AG10803 (cell line): ENCODE results near the gene ATP1A2.
"Not testable (repeated sequence)": the region's sequence is repeated elsewhere in the genome, so short reads cannot be mapped to it uniquely, and the experiment has no call there.

Source experiments
- DNase-seq: peaks from one replicate; pipeline ENCODE4 v3.0.0; 2010; ENCODE audit warnings: low read depth
- H3K4me3 ChIP-seq: 2 replicates; pipeline ENCODE4 v1.5.1; 2011; ENCODE audit warnings: mild to moderate bottlenecking, low read length, control low read depth
- TF ChIP-seq, protein P1 (sequence below): conservative IDR thresholded peaks from 2 replicates; pipeline ENCODE4 v1.5.1; 2011; ENCODE audit warnings: mild to moderate bottlenecking, low read length, control low read depth, inconsistent platforms

The ATP1A2 gene

DNA sequence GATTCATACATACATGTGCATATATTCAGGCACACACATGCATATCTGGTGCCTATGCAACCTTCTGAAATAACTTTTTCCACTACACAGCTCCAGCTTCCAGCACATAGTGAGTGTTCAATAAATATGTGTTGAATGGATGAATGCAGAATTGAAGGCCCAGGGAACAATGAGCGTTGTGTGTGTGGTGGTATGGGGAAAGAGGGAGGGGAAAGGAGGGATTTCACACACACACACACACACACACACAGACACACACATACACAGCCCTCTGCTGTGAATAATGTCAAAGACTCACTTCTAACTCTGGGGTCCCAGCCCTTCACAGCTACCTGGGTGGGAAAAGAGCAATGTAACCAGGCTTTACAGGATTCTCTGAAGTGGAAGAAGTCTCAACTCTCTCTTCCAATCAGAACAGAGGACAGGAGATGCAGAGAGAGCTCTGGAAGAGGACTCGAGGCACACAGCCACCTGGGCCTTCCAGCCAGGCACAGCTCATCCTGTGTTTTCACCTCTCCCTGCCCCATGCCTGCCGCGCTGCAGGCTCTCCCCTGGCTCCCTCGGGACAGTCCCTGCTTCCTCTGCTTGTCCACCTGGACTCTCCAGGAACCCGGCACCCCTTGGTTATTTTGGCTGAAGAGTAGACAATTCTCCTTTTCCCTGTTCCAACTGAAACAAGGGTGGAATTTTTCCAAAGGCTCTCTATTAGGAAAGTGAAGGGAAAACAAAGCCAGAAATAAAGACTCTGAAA lies 11.7 kb upstream of the ATP1A2 start:
- DNase-seq: no peak
- no peak overlapping the region for H3K4me3 ChIP-seq
- TF ChIP-seq, protein P1, sequence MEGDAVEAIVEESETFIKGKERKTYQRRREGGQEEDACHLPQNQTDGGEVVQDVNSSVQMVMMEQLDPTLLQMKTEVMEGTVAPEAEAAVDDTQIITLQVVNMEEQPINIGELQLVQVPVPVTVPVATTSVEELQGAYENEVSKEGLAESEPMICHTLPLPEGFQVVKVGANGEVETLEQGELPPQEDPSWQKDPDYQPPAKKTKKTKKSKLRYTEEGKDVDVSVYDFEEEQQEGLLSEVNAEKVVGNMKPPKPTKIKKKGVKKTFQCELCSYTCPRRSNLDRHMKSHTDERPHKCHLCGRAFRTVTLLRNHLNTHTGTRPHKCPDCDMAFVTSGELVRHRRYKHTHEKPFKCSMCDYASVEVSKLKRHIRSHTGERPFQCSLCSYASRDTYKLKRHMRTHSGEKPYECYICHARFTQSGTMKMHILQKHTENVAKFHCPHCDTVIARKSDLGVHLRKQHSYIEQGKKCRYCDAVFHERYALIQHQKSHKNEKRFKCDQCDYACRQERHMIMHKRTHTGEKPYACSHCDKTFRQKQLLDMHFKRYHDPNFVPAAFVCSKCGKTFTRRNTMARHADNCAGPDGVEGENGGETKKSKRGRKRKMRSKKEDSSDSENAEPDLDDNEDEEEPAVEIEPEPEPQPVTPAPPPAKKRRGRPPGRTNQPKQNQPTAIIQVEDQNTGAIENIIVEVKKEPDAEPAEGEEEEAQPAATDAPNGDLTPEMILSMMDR: no peak

DNA sequence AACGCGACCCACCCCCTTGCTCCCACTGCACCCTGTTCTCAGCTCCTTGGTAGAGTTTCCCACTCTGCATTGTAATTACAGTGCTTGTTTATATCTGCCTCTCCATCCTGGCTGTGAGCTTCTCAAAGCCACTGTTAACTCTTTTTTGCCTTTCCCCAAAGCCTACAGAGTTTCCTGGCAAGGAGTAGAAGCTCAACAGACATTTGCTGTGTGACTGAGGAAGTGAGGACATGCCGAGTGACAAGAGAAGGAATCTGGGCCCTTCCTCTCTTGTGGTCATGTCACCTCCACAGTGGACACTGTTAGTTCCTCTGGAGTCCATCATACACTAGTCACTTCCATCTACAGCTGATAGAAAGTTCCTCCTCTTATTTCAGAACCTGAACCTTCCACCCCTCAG lies 11.1 kb upstream of the ATP1A2 start:
- TF ChIP-seq, protein P1: no peak
- H3K4me3 ChIP-seq: no peak overlapping the region
- DNase-seq: no peak

- TF ChIP-seq, protein P1: no peak
- no peak overlapping the region for H3K4me3 ChIP-seq
- DNase-seq: no peak
Measured at GRCh38 chr1:160105155-160105554, 10.4 kb upstream of the ATP1A2 start.

GRCh38 chr1:160107512-160107911 lies 8.0 kb upstream of the ATP1A2 start:
- H3K4me3 ChIP-seq: no peak overlapping the region
- no peak for DNase-seq
- TF ChIP-seq, protein P1: no peak

DNA sequence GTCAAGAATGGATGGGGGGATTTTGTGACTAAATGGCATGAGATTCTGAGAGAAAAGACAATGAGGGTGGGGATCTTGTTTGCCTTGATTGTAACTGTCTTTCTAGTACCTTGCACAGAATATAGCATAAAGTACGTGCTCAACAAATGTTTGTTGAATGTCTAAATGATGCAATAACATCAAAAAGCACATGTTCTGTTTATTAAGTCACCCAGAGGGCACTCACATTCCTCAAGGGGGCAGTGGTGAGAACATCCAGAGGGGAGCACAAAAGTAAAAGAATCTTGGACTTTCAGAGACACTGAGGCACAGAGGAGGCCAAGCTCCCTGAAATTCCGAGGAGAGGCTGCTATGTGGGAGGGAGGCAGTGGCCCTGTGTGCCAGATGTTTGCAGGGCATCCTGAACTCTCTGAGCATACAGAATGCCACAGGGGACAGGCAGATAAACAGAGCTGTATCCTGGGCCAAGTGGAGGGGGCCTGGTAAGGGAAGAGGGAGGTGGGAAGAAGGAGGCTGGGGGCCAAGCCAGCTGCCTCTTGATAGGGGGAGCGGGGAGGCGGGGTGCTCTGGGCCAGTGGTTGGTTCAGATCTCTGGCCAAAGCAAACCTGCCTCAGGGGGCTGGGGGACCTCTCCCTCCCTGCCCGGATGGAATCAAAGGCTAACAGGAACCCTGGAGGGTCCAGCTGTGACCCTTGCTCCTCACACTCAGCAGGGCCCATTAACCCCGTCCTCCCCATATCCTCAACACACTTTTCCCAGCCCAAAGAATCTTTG lies 6.5 kb upstream of the ATP1A2 start:
- H3K4me3 ChIP-seq: no peak overlapping the region
- TF ChIP-seq, protein P1: peak; percentile 68
- peak; percentile 66 for DNase-seq

DNA sequence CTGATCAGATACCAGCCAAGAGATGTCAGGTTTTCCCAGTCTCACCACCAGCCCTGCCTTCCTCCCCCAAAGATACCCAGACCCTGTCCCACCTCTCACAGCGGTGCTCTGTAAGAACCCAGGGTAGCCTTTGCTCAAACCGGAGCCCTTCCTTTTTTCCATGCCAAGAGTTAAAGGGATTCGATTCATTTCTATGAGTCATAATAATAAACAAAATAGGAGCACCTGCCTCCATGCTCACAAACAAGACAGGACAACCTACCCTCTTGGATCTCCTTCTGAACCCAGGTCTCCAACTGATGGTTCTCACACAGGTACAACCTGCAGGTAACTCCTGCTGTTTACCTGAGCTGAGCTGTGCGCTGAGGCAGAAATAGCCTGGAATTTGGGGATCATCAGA lies 5.9 kb upstream of the ATP1A2 start:
- no peak overlapping the region for H3K4me3 ChIP-seq
- TF ChIP-seq, protein P1: no peak
- no peak for DNase-seq

DNA sequence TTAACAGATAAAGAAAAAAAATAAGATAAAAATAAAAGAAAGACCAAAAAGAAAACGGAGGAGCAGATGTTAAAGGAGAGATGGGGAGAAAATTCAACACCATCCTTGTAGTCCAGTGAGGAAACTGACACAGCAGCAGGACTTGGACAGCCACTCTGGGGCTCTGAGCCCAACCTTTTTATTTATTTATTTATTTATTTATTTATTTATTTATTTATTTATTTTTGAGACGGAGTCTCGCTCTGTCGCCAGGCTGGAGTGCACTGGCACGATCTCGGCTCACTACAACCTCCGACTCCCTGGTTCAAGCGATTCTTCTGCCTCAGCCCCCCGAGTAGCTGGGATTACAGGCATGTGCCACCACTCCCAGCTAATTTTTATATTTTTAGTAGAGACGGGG lies 4.1 kb upstream of the ATP1A2 start:
- DNase-seq: not testable (repeated sequence)

More for the DNA sequence above, 4.1 kb upstream of the ATP1A2 start:
- not testable (repeated sequence) for H3K4me3 ChIP-seq
